NCI-H1417 (cell line): ENCODE measurements around the gene DARS1.
A peak's percentile ranks its signal among the peaks of the same experiment; 100 is the strongest.
"Not testable (repeated sequence)": the region's sequence is repeated elsewhere in the genome, so short reads cannot be mapped to it uniquely, and the experiment has no call there.

Experiments used
- DNase-seq, 3 experiments: peaks; one replicate each; lab custom pipeline; 2025; lab: John Stamatoyannopoulos, UW

The DARS1 gene

GRCh38 chr2:135945526-135945925 lies 39.9 kb downstream of the DARS1 start:
- no peak for DNase-seq

- no peak for DNase-seq
Observed at GRCh38 chr2:135944625-135945024, 40.8 kb downstream of the DARS1 start.

- no peak for DNase-seq
Observed at GRCh38 chr2:135942936-135943688, 42.3 kb downstream of the DARS1 start.

- DNase-seq: no peak
Observed at GRCh38 chr2:135936524-135936923, 48.9 kb downstream of the DARS1 start.

GRCh38 chr2:135935914-135936313 lies 49.5 kb downstream of the DARS1 start:
- no peak for DNase-seq

GRCh38 chr2:135931776-135932443 lies 53.5 kb downstream of the DARS1 start:
- no peak for DNase-seq

GRCh38 chr2:135926605-135927004 lies 58.8 kb downstream of the DARS1 start:
- DNase-seq: no peak

- no peak for DNase-seq
Observed at GRCh38 chr2:135925571-135925970, 59.9 kb downstream of the DARS1 start.

GRCh38 chr2:135916207-135916606 lies 69.2 kb downstream of the DARS1 start:
- peak; percentile 12 to 73 (median 17) for DNase-seq

- DNase-seq: no peak
Observed at GRCh38 chr2:135914485-135914884, 70.9 kb downstream of the DARS1 start.

GRCh38 chr2:135913727-135914365 lies 71.6 kb downstream of the DARS1 start:
- peak; percentile 13 to 69 (median 46) for DNase-seq

GRCh38 chr2:135909976-135910375 lies 75.5 kb downstream of the DARS1 start:
- DNase-seq: no peak

GRCh38 chr2:135905679-135906078 lies 79.7 kb downstream of the DARS1 start:
- no peak for DNase-seq

- no peak for DNase-seq
Observed at GRCh38 chr2:135904341-135904989, 81.0 kb downstream of the DARS1 start.

GRCh38 chr2:135903650-135904049 lies 81.8 kb downstream of the DARS1 start:
- no peak for DNase-seq

GRCh38 chr2:135899567-135899966 lies 85.9 kb downstream of the DARS1 start:
- DNase-seq: no peak

- no peak for DNase-seq
Observed at GRCh38 chr2:135898234-135898786, 87.1 kb downstream of the DARS1 start.

- DNase-seq: no peak
Observed at GRCh38 chr2:135894930-135895329, 90.5 kb downstream of the DARS1 start.

GRCh38 chr2:135893374-135893794 lies 92.0 kb downstream of the DARS1 start:
- no peak for DNase-seq

GRCh38 chr2:135890835-135891234 lies 94.6 kb downstream of the DARS1 start:
- no peak for DNase-seq

GRCh38 chr2:135890149-135890548 lies 95.3 kb downstream of the DARS1 start:
- DNase-seq: no peak

GRCh38 chr2:135888587-135888986 lies 96.8 kb downstream of the DARS1 start:
- DNase-seq: not testable (repeated sequence)
